Astrocyte of the spinal cord (primary cell): ENCODE data around the gene ACAP3.
A peak's percentile ranks its signal among the peaks of the same experiment; 100 is the strongest.

Source experiments
- DNase-seq: peaks from one replicate; pipeline ENCODE4 v3.0.0; 2011; ENCODE audit warnings: low read depth, low spot score
- H3K4me3 ChIP-seq: 2 replicates; pipeline ENCODE4 v1.5.1; 2011; ENCODE audit warnings: low read depth, mild to moderate bottlenecking, low read length, moderate library complexity
- CTCF ChIP-seq: IDR thresholded peaks from 2 replicates; pipeline ENCODE4 v1.5.1; 2012; ENCODE audit warnings: low read depth, mild to moderate bottlenecking, low read length, inconsistent platforms
- in situ Hi-C: cut with HindIII; loops from 2 replicates; pipeline ENCODE4 v1.10.0; 2017; ENCODE audit warnings: low sequenced_read_pairs

ACAP3 gene

GRCh38 chr1:1347663-1348419 lies 40.1 kb upstream of the ACAP3 start:
- peak overlapping the region; percentile 71 for H3K4me3 ChIP-seq
- no peak for TF ChIP-seq CTCF
- peak; percentile 31 for DNase-seq
- in situ Hi-C loops: no loop called here

- no peak for TF ChIP-seq CTCF
- in situ Hi-C loops: no loop called here
- no peak for DNase-seq
- peak overlapping the region; percentile 71 for H3K4me3 ChIP-seq
Observed at GRCh38 chr1:1347026-1347595, 39.4 kb upstream of the ACAP3 start.

- in situ Hi-C loops: no loop called here
- TF ChIP-seq CTCF: no peak
- H3K4me3 ChIP-seq: no peak overlapping the region
- DNase-seq: no peak
Observed at GRCh38 chr1:1346501-1346890, 38.8 kb upstream of the ACAP3 start.

- TF ChIP-seq CTCF: no peak
- in situ Hi-C loops: no loop called here
- no peak for DNase-seq
- no peak overlapping the region for H3K4me3 ChIP-seq
Observed at GRCh38 chr1:1345860-1346500, 38.2 kb upstream of the ACAP3 start.

- no peak for DNase-seq
- in situ Hi-C loops: no loop called here
- no peak overlapping the region for H3K4me3 ChIP-seq
- TF ChIP-seq CTCF: peak; percentile 22
Observed at GRCh38 chr1:1345384-1345783, 37.7 kb upstream of the ACAP3 start.

GRCh38 chr1:1344655-1345361 lies 37.1 kb upstream of the ACAP3 start:
- peak; percentile 57 for TF ChIP-seq CTCF
- in situ Hi-C loops: no loop called here
- peak; percentile 56 for DNase-seq
- no peak overlapping the region for H3K4me3 ChIP-seq
